Gastroesophageal sphincter (tissue), 3 donors: Measurements from ENCODE around the gene C2CD4C.
"Not testable (repeated sequence)": the region's sequence is repeated elsewhere in the genome, so short reads cannot be mapped to it uniquely, and the experiment has no call there.

ENCODE experiments used
- EP300 ChIP-seq: sonication (generic); formaldehyde crosslinking; IDR thresholded peaks from one replicate; pipeline ENCODE4 v1.6.1; 2017; ENCODE audit warnings: antibody characterized with exemption, mild to moderate bottlenecking
- POLR2A ChIP-seq, 2 donors: fragments of 450-650 bp; IDR thresholded peaks; one replicate each; pipeline ENCODE4 v1.6.1; 2017; ENCODE audit warnings: antibody characterized with exemption in 2 of 2, mild to moderate bottlenecking in 2 of 2, moderate library complexity in 1 of 2
- POLR2AphosphoS5 ChIP-seq: sonication (generic); formaldehyde crosslinking; IDR thresholded peaks from one replicate; pipeline ENCODE4 v1.6.1; 2017; ENCODE audit warnings: antibody characterized with exemption
- TF ChIP-seq, protein P1 (sequence below), 4 experiments: fragments of 200-600 bp in 2 of 4; fragments of 450-650 bp in 2 of 4; sonication (generic) in 1 of 4; IDR thresholded peaks; one replicate each; pipeline ENCODE4 v1.5.1; 2017 to 2019; ENCODE audit warnings: antibody characterized with exemption in 4 of 4, mild to moderate bottlenecking in 2 of 4, moderate library complexity in 2 of 4

DNA sequence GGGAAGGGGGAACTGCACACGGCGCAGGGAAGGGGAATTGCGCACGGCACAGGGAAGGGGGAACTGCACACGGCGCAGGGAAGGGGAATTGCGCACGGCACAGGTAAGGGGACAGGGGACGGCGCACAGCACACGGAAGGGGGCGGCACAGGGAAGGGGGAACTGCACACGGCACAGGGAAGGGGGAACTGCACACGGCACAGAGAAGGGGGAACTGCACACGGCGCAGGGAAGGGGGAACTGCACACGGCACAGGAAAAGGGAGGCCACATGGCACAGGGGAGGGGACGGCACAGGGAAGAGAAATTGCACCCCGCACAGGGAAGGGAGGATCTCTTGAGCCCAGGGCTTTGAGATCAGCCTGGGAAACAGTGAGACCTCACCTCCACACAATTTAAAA is 18.7 kb upstream of the C2CD4C start:
- TF ChIP-seq, protein P1, sequence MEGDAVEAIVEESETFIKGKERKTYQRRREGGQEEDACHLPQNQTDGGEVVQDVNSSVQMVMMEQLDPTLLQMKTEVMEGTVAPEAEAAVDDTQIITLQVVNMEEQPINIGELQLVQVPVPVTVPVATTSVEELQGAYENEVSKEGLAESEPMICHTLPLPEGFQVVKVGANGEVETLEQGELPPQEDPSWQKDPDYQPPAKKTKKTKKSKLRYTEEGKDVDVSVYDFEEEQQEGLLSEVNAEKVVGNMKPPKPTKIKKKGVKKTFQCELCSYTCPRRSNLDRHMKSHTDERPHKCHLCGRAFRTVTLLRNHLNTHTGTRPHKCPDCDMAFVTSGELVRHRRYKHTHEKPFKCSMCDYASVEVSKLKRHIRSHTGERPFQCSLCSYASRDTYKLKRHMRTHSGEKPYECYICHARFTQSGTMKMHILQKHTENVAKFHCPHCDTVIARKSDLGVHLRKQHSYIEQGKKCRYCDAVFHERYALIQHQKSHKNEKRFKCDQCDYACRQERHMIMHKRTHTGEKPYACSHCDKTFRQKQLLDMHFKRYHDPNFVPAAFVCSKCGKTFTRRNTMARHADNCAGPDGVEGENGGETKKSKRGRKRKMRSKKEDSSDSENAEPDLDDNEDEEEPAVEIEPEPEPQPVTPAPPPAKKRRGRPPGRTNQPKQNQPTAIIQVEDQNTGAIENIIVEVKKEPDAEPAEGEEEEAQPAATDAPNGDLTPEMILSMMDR (IDR thresholded peaks at IDR 0.05): not testable (repeated sequence)
- not testable (repeated sequence) for TF ChIP-seq POLR2A (IDR thresholded peaks at IDR 0.05); POLR2AphosphoS5; EP300
